NCI-H1105 (cell line): ENCODE results near the gene CDH10.

Experiments used
- DNase-seq: peaks from one replicate; lab custom pipeline; 2025; lab: John Stamatoyannopoulos, UW

CDH10 gene

DNA sequence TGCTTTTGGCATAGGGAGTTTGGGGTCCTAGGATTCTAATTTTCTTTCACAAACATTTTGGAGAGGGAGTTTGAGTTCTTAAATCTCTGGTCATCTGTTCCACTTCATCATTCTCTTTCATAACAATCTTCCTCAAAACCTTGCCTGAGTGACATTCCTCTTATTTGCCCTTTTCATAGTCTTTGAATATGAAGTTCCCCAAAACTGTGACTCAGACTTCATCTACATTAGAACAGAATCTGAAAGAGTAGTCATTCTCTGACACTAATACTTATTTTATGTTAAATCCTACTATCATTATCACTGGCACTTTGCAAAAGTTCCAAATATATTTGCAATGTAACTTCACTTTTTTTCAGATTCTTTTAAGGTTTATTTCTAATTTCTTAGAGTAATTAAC, 163.8 kb downstream of the CDH10 start:
- DNase-seq: no peak

DNA sequence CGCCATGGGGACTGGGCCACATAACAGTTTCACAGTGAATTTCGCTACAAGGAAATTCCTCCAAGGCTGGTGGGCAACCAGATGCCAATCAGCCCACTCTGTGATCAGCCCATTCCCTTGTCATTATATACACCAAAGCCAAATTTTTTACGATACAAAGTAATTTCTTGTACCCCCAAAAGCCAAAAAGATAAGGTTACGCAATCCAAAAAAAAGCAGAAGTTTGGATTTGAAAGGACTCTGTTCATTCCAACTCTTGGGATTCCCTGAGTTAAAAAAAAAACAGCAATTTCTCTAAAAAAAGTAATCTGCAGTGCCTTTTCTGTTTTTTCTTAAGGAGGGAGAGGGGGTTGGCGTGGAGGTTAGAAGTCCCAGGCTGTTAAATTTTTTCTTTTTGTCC, 166.8 kb downstream of the CDH10 start:
- no peak for DNase-seq

DNA sequence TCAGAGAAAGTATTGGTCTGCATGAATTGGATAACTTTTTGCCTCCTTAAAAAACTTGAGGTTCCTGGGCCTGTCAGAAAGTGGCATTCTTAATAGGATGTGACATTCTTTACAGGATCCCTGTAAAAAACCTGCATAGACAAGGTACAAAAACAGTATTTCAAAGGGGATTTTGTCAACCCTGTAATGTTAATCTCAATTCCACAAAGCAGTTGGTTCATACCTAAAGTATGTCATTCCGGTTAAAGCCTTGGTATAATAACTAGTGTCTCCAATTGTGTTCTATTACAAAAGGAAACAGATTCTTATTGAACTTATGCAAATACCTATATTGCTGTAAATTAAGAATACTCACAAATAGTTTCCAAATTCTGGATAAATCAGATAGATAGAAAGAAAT, 169.7 kb downstream of the CDH10 start:
- DNase-seq: no peak

DNA sequence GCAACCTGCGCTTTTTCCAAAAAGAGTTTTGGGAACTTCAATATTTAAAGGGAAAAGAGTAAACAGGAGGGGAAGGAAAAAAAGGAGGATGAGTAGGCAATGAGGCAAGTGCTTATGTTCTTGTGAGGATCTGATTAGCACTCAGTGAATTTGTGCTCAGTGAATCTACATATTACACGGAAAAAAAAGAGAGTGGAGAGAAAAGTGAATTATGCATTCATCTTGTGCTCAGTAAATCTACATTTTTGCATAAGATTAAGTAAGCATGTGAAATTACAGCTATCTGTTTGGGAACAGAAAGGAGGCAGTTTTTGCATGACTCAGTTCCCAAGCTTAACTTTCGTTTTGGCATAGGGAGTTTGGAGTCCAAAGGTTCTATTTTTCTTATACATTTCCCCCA, 170.1 kb downstream of the CDH10 start:
- no peak for DNase-seq

DNA sequence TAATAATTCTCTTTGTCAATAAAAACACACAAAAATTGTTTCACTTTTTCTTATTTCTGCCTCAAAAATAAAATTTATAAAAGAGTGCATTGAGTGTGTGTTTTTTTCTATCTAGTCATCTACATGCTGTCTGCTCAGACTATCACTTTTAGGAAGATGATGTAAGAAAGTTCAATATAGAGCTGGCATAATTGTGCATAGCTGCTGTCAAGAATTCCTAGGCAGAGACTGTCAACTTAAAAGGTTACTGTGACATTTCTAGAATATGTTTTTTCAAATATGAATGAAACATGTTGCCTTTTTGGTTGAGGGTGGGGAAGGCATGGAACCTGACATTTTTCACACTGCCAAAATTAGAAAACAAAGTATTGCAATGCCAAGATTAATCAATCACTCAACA, 172.3 kb downstream of the CDH10 start:
- no peak for DNase-seq

DNA sequence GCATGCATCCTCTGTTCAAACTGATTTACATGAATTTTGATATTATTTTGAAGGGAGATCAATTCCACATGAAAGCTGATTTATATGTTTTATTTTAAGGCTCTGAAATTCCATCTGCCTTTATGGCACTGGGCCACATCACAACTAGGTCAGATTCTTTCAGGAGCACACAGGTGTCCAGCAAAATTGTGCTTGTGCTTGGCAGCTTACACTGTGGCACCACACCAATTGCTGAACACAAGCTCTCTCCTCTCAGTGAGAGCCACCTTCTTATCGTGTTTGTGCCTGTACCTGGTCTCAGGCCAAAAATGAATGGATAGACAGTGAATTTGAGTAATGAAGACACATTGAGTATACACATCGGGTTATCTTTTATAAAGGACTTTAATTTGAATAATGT, 200.4 kb downstream of the CDH10 start:
- peak; percentile 56 for DNase-seq

DNA sequence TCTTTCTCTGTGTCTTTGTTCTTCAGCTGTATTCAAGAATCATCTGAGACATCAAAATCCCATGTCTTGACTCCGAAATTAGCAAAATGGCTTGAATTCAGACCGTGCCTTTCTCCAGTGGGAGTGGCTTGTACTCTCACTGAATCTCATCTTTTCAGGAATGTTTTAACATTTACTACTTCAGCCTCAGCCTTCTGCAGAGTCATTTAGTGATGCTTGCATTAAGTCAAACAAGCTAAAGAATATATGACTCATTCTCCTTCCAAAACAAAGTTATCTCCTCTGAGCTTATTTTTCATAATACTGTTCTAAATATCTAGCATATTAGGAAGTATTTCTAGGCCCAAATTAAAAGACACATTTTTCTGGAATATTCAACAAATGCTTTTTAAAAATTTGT, 205.3 kb downstream of the CDH10 start:
- no peak for DNase-seq
